HEK293T (cell line): ENCODE results near the gene WASF1.

ENCODE experiments used
- BHLHE40 ChIP-seq: fragments of 450-650 bp; IDR thresholded peaks from 2 replicates; pipeline ENCODE4 v1.6.1; 2016; ENCODE audit warnings: mild to moderate bottlenecking, moderate library complexity, borderline replicate concordance
- ELF4 ChIP-seq: fragments of 450-650 bp; IDR thresholded peaks from 2 replicates; pipeline ENCODE4 v1.6.1; 2017; ENCODE audit warnings: antibody characterized with exemption
- FOXA1 ChIP-seq: fragments of 450-650 bp; IDR thresholded peaks from 2 replicates; pipeline ENCODE4 v1.6.1; 2016; ENCODE audit warnings: mild to moderate bottlenecking
- FOXK2 ChIP-seq: fragments of 450-650 bp; IDR thresholded peaks from 2 replicates; pipeline ENCODE4 v1.6.1; 2016; ENCODE audit warnings: mild to moderate bottlenecking
- FOXM1 ChIP-seq: fragments of 450-650 bp; IDR thresholded peaks from 2 replicates; pipeline ENCODE4 v1.6.1; 2017; ENCODE audit warnings: mild to moderate bottlenecking, borderline replicate concordance
- HDGF ChIP-seq: fragments of 450-650 bp; IDR thresholded peaks from 2 replicates; pipeline ENCODE4 v1.6.1; 2017; ENCODE audit warnings: antibody characterized with exemption, borderline replicate concordance
- L3MBTL2 ChIP-seq: fragments of 450-650 bp; conservative IDR thresholded peaks from 2 replicates; pipeline ENCODE4 v1.6.1; 2016; ENCODE audit warnings: mild to moderate bottlenecking
- LEF1 ChIP-seq: fragments of 450-650 bp; IDR thresholded peaks from 2 replicates; pipeline ENCODE4 v1.6.1; 2017; ENCODE audit warnings: mild to moderate bottlenecking, borderline replicate concordance
- NFRKB ChIP-seq: fragments of 450-650 bp; IDR thresholded peaks from 2 replicates; pipeline ENCODE4 v1.6.1; 2016; ENCODE audit warnings: mild to moderate bottlenecking, moderate library complexity
- SP1 ChIP-seq: fragments of 450-650 bp; IDR thresholded peaks from 2 replicates; pipeline ENCODE4 v1.6.1; 2017
- SUZ12 ChIP-seq: fragments of 450-650 bp; IDR thresholded peaks from 2 replicates; pipeline ENCODE4 v1.6.1; 2016; ENCODE audit warnings: mild to moderate bottlenecking
- TARDBP ChIP-seq: fragments of 450-650 bp; IDR thresholded peaks from 2 replicates; pipeline ENCODE4 v1.6.1; 2016
- ZNF384 ChIP-seq: fragments of 450-650 bp; IDR thresholded peaks from 2 replicates; pipeline ENCODE4 v1.6.1; 2016
- TF ChIP-seq, protein P1 (sequence below): fragments of 450-650 bp; IDR thresholded peaks from 2 replicates; pipeline ENCODE4 v1.6.1; 2016

- no peak for TF ChIP-seq SP1
- no peak for TF ChIP-seq FOXM1
- TF ChIP-seq TARDBP = no peak
- no peak for TF ChIP-seq FOXA1
- TF ChIP-seq ELF4 = no peak
- TF ChIP-seq NFRKB = no peak
- TF ChIP-seq, protein P1, sequence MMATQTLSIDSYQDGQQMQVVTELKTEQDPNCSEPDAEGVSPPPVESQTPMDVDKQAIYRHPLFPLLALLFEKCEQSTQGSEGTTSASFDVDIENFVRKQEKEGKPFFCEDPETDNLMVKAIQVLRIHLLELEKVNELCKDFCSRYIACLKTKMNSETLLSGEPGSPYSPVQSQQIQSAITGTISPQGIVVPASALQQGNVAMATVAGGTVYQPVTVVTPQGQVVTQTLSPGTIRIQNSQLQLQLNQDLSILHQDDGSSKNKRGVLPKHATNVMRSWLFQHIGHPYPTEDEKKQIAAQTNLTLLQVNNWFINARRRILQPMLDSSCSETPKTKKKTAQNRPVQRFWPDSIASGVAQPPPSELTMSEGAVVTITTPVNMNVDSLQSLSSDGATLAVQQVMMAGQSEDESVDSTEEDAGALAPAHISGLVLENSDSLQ = no peak
- no peak for TF ChIP-seq SUZ12
- TF ChIP-seq HDGF = no peak
- no peak for TF ChIP-seq FOXK2
- TF ChIP-seq LEF1 = no peak
- no peak for TF ChIP-seq ZNF384
- TF ChIP-seq BHLHE40 = no peak
- no peak for TF ChIP-seq L3MBTL2
These were observed 42.3 kb upstream of the WASF1 start for GRCh38 chr6:110221738-110222137.
